NAMALWA (cell line): ENCODE measurements around the gene FBXO8.

ENCODE experiments used
- DNase-seq: peaks from one replicate; pipeline ENCODE4 v3.0.0-alpha.2; 2015; ENCODE audit warnings: low spot score

Gene FBXO8

DNA sequence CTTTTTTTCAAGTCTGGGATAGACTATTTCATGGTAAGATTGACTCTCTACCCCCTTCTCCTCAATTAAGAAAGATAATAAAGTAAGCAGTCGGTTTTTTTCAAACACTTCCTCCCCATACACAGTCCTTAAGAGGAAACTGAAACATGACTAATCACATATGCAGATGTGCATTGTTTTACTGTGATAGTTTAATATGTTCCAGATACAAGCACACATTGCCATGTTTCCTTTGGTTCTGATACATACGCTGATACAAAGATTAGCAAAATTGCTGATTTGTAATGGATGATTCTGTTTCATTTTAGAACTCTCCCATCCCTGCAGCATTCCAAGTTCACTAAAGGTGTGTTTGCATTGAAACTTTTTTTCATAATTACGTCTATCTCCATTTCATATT, 76.1 kb downstream of the FBXO8 start:
- DNase-seq, result no peak

DNA sequence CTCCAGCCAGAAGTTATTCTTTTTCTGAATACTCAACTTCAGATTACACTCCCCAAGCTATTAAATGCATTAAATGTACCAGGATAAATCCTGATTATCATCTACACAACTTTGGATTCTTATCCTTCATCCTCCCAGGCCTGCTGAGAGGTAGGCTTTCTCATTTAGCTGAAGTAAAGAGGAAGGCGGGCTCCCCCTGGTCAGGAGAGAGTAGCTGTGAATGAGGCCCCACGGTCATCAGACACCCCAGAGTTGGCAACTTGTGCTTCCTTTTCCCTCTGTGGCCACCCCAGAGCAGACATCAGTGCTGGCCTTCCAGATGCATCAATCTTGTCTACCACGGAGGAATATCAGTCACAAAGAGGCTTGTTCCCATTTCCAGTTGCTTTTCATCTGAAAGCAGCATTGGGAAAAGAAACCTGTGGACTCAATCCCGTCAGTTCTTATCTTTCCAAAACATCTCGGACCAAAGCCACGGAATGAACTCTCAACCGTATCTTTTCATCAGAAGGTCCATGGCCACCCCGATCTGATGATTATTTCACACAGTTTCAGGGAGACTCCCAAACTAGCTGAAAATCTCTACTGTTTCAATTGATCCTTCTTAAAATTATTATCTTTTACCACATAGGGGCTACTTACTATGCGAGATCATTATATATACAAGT, 79.2 kb downstream of the FBXO8 start:
- DNase-seq, result no peak

DNA sequence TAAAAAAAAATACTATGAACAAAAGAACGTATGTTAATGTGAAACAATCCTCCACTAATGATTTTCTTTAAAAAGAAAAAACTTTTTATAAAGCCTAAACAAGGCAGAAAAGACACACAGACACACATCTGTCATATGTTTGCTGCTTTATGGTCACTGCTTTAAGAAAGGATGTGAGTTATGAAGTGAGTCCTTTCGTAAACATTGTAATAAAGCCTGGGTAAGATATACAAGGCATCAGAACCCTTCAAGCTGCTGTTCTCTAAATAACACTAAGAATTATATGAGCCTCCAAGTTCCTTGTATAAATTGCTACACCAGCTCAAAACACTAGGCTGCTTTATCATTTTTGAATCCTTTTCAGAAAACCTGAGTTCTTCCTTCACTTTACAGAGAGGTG, 81.6 kb downstream of the FBXO8 start:
- DNase-seq, result no peak

DNA sequence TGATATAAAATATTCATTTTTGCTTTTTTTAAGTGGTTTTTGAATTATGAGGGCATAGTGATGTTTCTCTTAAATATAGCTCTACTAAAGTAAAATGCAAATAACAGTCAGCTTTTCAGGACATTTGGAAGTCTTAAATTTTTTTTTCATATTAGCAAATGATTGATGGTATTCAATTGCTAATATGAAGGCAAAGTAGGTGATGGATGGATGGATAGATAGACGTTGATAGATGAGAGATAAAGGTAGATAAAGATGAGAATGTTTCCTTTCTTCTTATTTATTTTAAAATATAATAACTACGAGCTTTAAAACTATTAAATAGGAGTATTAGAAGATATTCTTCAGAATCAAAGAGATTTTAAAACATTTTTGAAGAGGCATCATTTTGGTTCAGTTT, 83.7 kb downstream of the FBXO8 start:
- DNase-seq, result no peak

DNA sequence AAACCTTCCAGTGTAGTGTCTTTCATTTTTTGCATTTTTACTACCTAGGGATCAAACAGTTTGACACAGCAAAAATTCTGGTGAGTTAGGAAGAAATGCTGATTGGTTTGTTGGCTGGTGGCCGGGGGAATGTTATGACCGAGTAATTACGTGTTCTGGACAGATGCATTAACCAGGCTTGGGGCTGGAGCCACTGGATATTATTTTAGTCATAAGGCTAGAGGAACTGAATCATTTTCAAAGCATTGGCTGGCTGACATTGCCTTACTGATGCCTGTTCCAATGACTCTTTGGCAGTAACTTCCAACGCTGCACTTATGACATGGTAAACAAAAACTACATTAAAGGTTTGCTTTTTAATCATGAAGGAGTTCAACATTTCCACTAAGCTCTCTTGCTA, 84.6 kb downstream of the FBXO8 start:
- DNase-seq, result no peak

DNA sequence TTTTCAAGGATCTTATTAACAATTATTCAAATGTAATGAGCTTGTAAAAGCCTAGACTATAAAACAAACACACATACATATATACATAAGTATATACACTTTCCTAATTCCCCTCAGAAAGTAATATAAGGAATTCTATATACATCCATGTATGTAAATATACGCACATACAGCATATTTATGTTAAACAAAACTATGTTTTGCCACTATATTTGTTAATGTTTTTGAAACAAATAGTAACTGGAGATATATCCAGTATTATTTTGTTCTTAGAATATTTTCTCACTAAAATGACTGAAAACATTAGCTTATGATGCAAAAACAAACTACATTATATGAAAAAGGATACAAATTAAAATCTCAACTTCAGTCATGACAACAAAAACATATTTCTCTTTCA, 85.1 kb downstream of the FBXO8 start:
- no peak for DNase-seq

DNA sequence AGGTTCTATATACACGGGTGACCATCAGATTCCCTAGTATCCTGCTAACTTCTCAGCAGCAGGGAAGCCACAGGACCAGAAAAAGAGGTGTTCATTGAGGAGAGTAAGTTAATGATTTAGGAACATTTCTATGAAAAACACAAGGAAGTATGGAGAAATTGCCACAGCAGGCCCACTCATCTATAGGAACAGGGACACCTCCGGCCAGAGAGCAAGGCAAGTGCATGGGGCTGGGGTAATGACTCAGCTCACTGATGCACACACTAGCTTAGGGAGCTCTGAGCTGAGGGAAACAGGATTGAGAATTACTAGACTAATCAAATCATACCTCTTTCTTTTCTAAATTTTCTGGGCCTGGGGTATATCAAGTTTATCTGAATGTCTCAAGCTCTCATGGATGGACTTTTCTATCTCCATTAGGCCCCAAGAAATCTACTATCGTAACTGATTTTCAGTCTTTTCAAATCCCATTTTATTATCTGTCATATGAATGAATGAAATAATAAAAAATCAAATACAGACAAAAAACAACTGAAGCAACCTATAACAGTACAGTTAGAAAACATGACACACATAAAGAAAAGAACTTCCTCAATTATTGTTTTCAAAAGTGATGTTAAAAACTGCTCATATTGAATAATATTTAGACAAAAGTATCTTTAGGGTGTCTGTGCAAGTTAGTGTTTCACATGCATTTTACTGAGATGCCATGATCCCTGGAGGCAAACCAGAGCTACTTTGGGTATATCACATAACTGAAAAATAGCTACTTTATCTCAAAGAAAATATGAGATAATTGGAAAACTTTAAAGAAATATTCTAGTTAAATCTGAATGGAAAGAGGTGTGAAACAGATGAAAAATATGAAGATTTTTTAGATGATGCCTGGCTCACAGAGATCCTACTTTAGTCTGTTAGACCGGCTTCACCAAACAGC, 89.8 kb downstream of the FBXO8 start:
- no peak for DNase-seq

DNA sequence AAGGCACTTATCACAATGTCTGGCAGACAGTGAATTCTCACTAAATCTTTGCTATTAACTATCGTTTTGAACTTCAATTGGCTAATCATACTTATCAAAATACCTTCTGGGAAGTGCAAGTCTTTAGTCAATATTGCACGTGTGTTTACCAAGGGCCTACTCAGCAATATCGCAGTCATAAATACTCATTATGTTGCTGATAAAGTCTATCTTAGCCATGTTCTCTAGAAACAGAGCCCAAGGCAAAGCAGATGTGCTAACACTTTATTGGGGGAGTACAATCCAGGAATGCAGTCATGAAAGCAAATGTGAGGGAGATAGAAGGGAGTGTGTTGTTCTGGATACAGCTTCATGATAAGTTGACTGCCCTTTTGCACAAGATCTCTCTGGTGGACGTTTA, 90.5 kb downstream of the FBXO8 start:
- DNase-seq, result no peak

DNA sequence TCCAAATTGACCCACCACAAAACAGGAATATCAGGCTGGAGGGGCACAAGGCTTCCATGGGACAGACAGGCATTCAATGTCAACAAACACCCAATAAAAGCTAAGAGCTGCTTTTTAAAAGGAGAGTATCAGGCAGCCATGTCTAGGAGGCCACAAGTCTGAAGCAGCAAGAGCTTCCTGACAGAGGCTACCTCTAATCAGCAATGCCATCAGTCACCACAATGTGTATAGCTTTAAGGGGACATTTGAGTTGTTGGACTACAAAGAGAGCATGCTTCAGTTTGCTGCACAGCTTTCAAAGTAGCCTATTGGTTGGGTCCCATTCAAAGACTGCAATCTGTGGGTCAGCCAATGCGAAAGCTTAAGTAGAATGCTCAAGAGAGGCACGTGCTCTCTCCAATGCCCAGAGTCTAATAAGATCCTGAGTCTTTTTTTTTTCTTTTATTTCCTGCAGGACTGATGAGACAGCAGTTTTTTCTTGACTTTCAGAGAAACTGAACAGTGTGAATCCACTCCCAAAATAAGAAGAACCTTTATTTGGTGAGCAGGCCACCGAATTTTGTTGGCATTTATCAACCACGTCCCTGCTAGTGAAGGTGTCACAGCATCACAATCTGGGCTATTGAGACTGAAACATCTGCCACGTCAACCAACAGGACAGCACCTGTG, 92.5 kb downstream of the FBXO8 start:
- DNase-seq, result no peak

DNA sequence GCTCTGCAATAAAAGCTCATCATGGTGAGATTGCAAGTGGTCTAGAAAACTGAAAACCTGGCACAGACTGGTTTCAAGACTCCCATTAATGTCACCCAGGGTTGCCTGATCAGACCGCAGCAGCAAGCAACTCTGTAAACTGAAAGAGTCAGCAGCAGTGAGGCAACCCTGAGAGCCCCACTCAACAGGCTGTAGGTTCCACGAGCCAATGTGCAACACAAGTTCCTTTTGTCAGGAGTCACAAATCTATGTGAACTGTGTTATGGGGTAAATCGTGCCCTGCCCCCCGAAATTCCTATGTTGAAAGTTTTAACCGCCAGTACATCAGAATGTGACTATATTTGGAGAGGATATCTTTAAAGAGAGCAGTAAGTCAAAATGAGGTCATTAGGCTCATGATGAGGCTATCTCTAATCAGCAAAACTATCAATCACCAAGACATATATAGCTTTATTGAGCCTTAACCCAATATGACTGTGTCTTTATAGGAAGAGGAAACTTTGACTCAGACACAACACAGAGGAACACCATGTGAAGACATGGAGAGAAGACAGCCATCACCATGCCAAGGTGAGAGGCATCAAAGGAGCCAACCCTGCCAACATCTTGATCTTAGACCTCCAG, 94.0 kb downstream of the FBXO8 start:
- DNase-seq, result no peak
